OCI-LY7 (cell line): Measurements from ENCODE around the gene ADAMTS2. TPM values are rescaled to one million over a fixed set of nuclear protein-coding genes. Genes with fewer than 3 reads are reported as not detected.

Experiments
- BruUV-seq: library from RNA; stranded (reverse); fragments of 400-500 nt; replicated peaks from 2 replicates; lab custom pipeline; 2021; lab: Mats Ljungman, UMichigan
- CTCF ChIA-PET: fragments of 300-600 bp; sonication (Branson Sonifier 250); formaldehyde crosslinking; loops from one replicate; lab custom pipeline; 2022; ENCODE audit warnings: antibody characterized with exemption; ENCODE audit not compliant: unreplicated experiment; lab: Charles Lee
- POLR2A ChIA-PET: fragments of 300-600 bp; sonication (Branson Sonifier 250); formaldehyde crosslinking; loops from one replicate; lab custom pipeline; 2022; ENCODE audit warnings: antibody characterized with exemption; lab: Charles Lee
- DNase-seq: peaks from one replicate; pipeline ENCODE4 v3.0.0-alpha.2; 2015; ENCODE audit warnings: low spot score
- H2AFZ ChIP-seq: fragments of 200-600 bp; sonication (generic), shearing (Covaris generic); 2 replicates; pipeline ENCODE4 v1.6.1; 2014; ENCODE audit warnings: mild to moderate bottlenecking, antibody characterized with exemption, low read length, moderate library complexity
- H3K27ac ChIP-seq: fragments of 200-600 bp; sonication (generic); 2 replicates; pipeline ENCODE4 v1.5.1; 2014; ENCODE audit warnings: mixed run types, low read depth, mild to moderate bottlenecking, moderate library complexity, low read length, inconsistent platforms; ENCODE audit not compliant: poor library complexity, severe bottlenecking
- H3K36me3 ChIP-seq: fragments of 200-600 bp; sonication (generic); 2 replicates; pipeline ENCODE4 v1.6.1; 2014; ENCODE audit warnings: mild to moderate bottlenecking, antibody characterized with exemption, low read length, moderate library complexity, mixed read lengths; ENCODE audit not compliant: insufficient read depth
- H3K4me1 ChIP-seq: fragments of 200-600 bp; sonication (generic); 2 replicates; pipeline ENCODE4 v1.5.1; 2014; ENCODE audit warnings: mild to moderate bottlenecking, low read length; ENCODE audit not compliant: insufficient read depth, poor library complexity, severe bottlenecking
- H3K4me2 ChIP-seq: fragments of 200-600 bp; sonication (generic); 2 replicates; pipeline ENCODE4 v1.6.1; 2014; ENCODE audit warnings: mild to moderate bottlenecking, low read length
- H3K4me3 ChIP-seq: fragments of 200-600 bp; sonication (generic); 2 replicates; pipeline ENCODE4 v1.5.1; 2014; ENCODE audit warnings: mild to moderate bottlenecking, low read depth, low read length; ENCODE audit not compliant: poor library complexity, severe bottlenecking
- H3K79me2 ChIP-seq: fragments of 200-600 bp; sonication (generic); 2 replicates; pipeline ENCODE4 v1.6.1; 2016; ENCODE audit warnings: low read depth, mild to moderate bottlenecking, low read length, moderate library complexity, mixed read lengths; ENCODE audit not compliant: insufficient read depth
- H3K9me2 ChIP-seq: fragments of 200-600 bp; sonication (generic); 2 replicates; pipeline ENCODE4 v1.6.1; 2016; ENCODE audit warnings: mild to moderate bottlenecking, low read length, mixed read lengths; ENCODE audit not compliant: insufficient read depth
- H3K9me3 ChIP-seq: fragments of 200-600 bp; sonication (generic); 2 replicates; pipeline ENCODE4 v1.6.1; 2014; ENCODE audit warnings: mild to moderate bottlenecking, mixed run types, low read length, mixed read lengths
- H4K20me1 ChIP-seq: fragments of 200-600 bp; sonication (generic); 2 replicates; pipeline ENCODE4 v1.6.1; 2014; ENCODE audit warnings: mild to moderate bottlenecking, antibody characterized with exemption, low read length, moderate library complexity, mixed read lengths; ENCODE audit not compliant: insufficient read depth
- EZH2phosphoT487 ChIP-seq: fragments of 200-600 bp; sonication (generic); IDR thresholded peaks from 2 replicates; pipeline ENCODE4 v1.6.1; 2018; ENCODE audit warnings: low read depth, borderline replicate concordance, mild to moderate bottlenecking, mixed run types, antibody characterized with exemption, low read length, moderate library complexity, mixed read lengths
- intact Hi-C: fragments of 100-400 bp; cut with micrococcal nuclease; formaldehyde crosslinking; loops from one replicate; pipeline ENCODE4 v1.10.0; 2022; ENCODE audit not compliant: unreplicated experiment
- total RNA-seq, 2 experiments: library from RNA; depleted of rRNA in 1 of 2; stranded (reverse); fragments of >200 nt in 1 of 2; shearing (Covaris generic) in 1 of 2; gene quantifications; 2 replicates each; pipeline ENCODE4 v1.2.3, GENCODE V29; 2014 to 2022
- TF ChIP-seq, protein P1 (sequence below): fragments of 200-600 bp; sonication (generic); conservative IDR thresholded peaks from 2 replicates; pipeline ENCODE4 v1.5.1; 2014; ENCODE audit warnings: mild to moderate bottlenecking, antibody characterized with exemption, low read length, moderate library complexity, mixed read lengths

The ADAMTS2 gene
- total RNA-seq, 2 experiments from 2014 or later, result not detected

- ChIA-PET CTCF (no interaction called here), POLR2A (no interaction called here)
- TF ChIP-seq, protein P1, sequence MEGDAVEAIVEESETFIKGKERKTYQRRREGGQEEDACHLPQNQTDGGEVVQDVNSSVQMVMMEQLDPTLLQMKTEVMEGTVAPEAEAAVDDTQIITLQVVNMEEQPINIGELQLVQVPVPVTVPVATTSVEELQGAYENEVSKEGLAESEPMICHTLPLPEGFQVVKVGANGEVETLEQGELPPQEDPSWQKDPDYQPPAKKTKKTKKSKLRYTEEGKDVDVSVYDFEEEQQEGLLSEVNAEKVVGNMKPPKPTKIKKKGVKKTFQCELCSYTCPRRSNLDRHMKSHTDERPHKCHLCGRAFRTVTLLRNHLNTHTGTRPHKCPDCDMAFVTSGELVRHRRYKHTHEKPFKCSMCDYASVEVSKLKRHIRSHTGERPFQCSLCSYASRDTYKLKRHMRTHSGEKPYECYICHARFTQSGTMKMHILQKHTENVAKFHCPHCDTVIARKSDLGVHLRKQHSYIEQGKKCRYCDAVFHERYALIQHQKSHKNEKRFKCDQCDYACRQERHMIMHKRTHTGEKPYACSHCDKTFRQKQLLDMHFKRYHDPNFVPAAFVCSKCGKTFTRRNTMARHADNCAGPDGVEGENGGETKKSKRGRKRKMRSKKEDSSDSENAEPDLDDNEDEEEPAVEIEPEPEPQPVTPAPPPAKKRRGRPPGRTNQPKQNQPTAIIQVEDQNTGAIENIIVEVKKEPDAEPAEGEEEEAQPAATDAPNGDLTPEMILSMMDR, result no peak
- TF ChIP-seq EZH2phosphoT487, result no peak
- H3K36me3 ChIP-seq, result no peaks in the 10 kb centered on the region
- H3K4me2 ChIP-seq, result no peak overlapping the region
- H3K9me3 ChIP-seq, result no peaks in the 10 kb centered on the region
- H3K27ac ChIP-seq, result no peak overlapping the region
- H3K4me1 ChIP-seq, result no peaks in the 10 kb centered on the region
- H3K9me2 ChIP-seq, result no peaks in the 10 kb centered on the region
- no peak for DNase-seq
- H3K79me2 ChIP-seq, result no peaks in the 10 kb centered on the region
- no peak overlapping the region for H3K4me3 ChIP-seq
- intact Hi-C loops, result no loop called here
- no peaks in the 10 kb centered on the region for H4K20me1 ChIP-seq
- no TSS peak for BruUV-seq
- H2AFZ ChIP-seq, result no peak overlapping the region
Measured at GRCh38 chr5:179362355-179362754, 17.1 kb upstream of the ADAMTS2 start.

- CTCF ChIA-PET, result no interaction called here
- Histone ChIP-seq H3K9me3 (no peaks in the 10 kb centered on the region), H3K4me3 (no peak overlapping the region), H3K36me3 (no peaks in the 10 kb centered on the region), H2AFZ (no peak overlapping the region), H4K20me1 (no peaks in the 10 kb centered on the region), H3K27ac (no peak overlapping the region), H3K4me1 (no peaks in the 10 kb centered on the region), H3K4me2 (no peak overlapping the region), H3K9me2 (no peaks in the 10 kb centered on the region), H3K79me2 (no peaks in the 10 kb centered on the region)
- TF ChIP-seq, protein P1, result no peak
- TF ChIP-seq EZH2phosphoT487, result no peak
- no peak for DNase-seq
- POLR2A ChIA-PET, result no interaction called here
- intact Hi-C loops, result no loop called here
- no TSS peak for BruUV-seq
Measured at GRCh38 chr5:179361037-179361603, 15.9 kb upstream of the ADAMTS2 start.

- Histone ChIP-seq H3K79me2 (no peaks in the 10 kb centered on the region), H3K36me3 (no peaks in the 10 kb centered on the region), H3K4me2 (no peak overlapping the region), H3K9me3 (no peaks in the 10 kb centered on the region), H3K27ac (no peak overlapping the region), H3K4me3 (no peak overlapping the region), H4K20me1 (no peaks in the 10 kb centered on the region), H3K4me1 (no peaks in the 10 kb centered on the region), H3K9me2 (no peaks in the 10 kb centered on the region), H2AFZ (no peak overlapping the region)
- no TSS peak for BruUV-seq
- TF ChIP-seq EZH2phosphoT487, result no peak
- TF ChIP-seq, protein P1, result no peak
- ChIA-PET CTCF (no interaction called here), POLR2A (no interaction called here)
- DNase-seq, result no peak
- intact Hi-C loops, result no loop called here
Measured at GRCh38 chr5:179357031-179357430, 11.8 kb upstream of the ADAMTS2 start.
